Stimulated activated CD8-positive, alpha-beta memory T cell treated with anti-CD3 and anti-CD28 coated beads, Interleukin-12 subunit alpha, Interleukin-12 subunit beta, amount 100 ng/mL, for 4 hours (primary cell): ENCODE results near the gene TRPC4.
"Not testable (repeated sequence)": the region's sequence is repeated elsewhere in the genome, so short reads cannot be mapped to it uniquely, and the experiment has no call there.

Experiments
- DNase-seq: peaks from one replicate; pipeline ENCODE4 v3.0.0-alpha.2; 2020; ENCODE audit warnings: low read depth

Gene TRPC4

DNA sequence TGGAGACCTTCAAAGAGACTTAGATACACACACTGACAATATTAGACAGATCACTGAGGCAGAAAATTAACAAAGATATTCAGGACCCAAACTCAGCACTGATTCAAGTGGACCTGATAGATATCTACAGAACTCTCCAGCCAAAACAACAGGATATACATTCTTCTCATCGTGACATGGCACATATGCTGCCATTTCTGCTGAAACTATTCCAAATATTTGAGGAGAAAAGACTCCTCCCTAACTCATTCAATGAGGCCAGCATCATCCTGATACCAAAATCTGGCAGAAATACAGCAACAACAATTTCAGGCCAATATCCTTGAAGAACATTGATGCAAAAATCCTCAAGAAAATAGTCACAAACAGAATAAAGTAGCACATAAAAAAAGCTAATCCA is 53.3 kb downstream of the TRPC4 start:
- no peak for DNase-seq

DNA sequence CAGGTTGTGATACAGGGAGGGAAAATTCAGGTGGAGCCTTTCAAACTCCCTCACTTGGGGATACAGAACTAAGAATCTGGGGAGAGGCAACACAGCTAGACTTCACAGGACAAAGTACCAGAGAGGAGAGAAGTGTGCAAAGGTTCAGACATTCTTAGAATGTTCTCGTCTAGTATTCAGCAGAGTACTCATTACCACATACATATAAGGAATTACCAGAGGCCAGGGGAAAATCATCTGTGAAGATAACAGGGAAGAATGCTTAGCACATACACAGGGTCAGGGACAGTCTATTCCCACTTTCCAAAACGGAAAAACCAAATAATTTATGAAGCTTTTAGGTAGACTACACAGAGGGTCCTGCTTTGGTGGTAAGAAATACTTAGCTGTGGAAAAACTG is 58.1 kb downstream of the TRPC4 start:
- no peak for DNase-seq

DNA sequence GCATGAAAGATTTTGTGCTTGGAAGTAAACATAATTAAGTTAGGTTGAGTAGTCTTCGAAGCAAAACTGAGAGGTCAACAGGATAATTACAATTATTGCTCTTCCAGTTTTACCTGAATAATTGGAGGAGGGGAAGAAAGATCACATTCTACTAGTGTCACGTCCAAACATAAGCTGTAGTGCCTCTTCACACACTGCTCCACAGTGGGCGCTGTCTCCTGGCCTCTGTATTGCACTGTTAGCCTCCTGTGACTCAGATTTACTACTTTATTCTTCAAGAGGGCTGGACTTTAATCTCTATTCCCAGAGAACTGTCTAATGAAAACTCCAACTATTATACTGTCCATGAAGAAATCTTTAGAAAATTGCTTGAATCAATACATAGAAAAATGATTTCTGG is 62.9 kb downstream of the TRPC4 start:
- no peak for DNase-seq

DNA sequence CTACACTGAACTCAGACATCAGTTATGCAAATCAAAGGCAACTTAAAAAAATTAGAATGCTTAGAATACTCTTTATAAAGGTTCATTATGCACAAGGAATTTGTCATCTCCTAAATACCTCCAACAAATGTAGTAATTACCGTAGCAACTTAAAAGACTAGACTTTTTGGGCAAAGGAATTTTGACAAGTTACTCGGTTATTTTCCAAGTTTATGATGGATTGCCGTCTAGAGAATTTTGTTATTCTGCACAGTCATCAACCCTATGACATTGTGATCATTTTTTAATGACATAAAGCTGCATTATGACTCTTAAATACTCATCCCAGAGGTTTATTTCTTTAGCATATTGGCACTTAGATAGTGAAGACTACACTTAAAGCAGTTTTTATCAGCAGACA is 71.9 kb downstream of the TRPC4 start:
- no peak for DNase-seq

DNA sequence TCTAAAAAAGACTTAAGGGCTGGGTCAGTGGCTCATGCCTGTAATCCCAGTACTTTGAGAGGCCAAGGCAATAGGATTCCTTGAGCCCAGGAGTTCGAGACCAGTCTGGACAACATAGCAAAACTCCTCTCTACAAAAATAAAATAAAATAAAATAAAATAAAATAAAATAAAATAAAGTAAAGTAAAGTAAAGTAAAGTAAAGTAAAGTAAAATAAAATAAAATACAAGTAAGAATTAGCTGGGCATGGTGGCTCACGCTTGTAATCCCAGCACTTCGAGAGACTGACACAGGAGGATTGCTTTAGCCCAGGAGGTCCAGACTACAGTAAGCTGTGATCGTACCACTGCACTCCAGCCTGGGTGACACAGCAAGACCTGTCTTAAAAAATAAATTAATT is 72.8 kb downstream of the TRPC4 start:
- not testable (repeated sequence) for DNase-seq

DNA sequence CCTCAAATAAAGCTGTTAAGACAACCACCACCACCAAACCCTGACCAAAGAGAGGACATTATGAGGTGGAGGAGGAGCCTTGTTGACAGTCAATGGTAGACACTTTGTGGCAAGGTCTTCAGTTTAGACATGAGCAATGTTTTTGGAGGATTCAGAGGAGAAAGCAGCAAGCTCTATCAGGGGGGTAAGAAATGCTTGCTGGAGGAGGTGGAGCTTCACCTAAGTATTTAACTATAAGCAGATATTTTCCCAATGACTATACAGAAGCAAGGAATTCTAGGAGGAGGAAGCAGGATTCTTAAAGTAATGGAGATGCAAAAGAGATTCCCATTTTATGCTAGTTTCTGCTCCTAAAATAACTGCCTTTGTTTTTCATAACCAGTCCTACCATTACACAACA is 74.2 kb downstream of the TRPC4 start:
- DNase-seq = no peak

DNA sequence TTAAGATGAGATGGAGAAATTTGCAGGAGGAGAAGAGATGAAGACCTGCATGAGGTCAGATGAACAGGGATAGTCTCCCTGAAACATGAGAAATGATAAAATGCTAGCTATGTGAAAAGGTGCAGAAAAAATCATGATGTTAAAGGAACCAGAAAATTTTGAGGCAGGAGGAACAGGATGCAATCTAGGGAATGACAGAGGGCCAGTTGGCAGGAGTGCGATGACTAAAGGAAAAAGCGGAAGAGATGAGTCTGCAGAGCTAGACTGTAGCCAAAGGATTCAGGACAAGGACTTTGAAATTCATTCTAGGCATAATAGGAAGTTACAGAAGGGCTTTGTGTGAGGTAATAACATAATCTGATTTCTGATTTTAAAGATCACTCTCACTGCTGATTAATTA is 77.9 kb downstream of the TRPC4 start:
- DNase-seq = no peak

DNA sequence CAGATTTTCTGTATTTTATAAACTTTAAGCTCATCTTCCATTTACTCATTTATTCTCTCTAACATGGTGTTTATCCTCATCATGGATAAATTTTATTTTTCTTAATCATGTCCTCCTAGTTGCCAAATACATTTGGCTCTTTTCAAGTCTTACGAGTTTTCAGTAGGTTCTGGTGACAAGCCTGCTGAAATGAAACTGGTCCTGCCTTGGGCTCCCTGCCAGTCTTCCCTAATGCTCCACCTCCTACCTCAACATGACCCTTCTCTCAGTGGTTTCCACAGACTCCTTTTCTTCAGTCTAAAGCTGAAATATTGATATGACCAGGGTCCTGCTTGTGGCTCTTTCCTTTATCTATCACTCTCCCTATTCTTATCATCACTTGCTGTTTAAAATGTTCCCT is 81.2 kb downstream of the TRPC4 start:
- DNase-seq = no peak

DNA sequence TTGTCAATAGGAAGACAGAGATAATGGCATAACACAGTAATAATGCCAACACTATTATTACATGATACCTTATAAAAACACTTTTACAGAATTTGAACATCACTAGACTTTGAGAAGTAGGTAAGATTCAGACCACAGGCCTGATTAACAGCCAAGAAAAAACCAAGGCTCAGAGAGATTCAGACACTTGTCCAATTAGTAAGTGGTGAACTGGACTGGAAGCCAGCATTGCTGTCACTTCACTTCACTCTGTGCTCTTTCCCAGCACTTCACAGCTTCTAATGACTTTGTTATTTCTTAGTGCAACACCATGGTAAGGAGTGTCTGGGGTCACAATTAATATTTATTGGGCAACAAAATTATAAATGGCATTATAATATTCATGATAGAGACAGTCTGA is 91.9 kb downstream of the TRPC4 start:
- DNase-seq = no peak

DNA sequence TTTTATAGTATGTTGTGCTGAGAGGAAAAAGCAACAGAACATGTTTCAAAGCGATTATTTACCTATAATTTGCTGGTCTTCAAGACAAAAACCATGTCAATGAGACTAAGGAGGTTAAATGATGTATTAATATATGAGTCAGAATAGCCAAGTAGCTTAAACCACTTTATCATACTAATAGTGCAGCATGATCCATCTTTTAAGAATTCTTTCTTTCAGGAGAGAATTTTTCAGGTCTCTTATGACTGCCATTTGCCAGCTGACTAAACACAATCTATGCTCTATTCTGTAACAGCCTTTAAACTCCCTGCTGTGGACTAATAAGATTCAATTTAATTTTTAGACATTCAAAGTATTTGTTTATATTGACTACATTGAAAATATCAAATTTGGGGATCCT is 93.7 kb downstream of the TRPC4 start:
- DNase-seq = no peak

DNA sequence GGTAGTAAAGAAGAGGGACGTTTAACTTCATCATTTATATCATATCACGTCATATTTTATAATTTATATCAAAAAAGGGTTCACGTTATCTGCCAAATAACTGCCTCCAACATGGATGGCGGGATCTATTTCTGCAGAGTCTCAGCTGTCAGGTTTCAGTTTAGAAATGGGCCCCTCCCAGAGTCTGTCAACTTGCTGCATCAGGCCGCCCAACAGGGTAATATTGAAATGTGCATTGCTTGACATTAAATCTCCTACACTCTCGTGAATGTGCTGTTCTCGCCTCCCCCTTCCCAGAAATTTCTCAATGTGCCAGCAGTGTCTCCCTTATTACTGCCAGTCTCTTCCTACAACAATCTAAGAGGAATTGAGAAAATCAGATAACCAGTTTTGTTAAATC is 96.9 kb downstream of the TRPC4 start:
- no peak for DNase-seq

DNA sequence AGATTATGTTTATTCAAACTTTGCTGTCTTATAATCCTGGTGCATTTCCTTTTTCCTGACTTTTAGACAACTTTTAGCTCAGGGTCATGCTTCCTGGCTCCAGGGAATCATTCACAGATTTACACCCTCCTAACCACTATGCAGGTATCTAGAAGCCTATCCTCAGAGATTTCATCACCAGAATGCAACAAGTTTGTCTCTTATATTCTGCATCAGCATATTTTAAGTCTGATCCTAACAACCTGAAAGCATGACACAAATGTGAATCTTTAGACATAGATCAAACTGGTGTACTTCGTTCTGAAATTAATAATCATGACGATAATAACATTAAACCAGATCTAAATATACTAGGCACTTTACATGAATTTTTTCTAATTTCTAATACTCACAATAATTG is 100.0 kb downstream of the TRPC4 start:
- no peak for DNase-seq

DNA sequence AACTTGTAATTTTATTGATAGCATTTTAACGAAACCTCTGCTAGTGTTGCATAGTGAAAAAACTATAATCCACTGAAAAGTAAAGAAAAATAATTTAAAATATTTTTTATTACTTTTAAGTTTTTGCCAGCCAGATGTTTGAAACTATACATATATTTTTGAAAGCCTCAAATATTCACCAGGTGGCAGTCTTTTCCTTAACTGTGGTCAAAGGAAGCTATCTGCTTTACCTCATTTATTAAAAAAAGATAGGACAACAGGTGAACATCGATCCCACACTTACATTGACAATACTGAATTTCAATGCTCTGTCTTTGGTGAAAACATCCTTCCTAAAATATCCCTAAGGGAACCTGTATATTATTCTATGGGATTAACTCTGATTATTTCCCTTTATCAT is 100.5 kb downstream of the TRPC4 start:
- no peak for DNase-seq

DNA sequence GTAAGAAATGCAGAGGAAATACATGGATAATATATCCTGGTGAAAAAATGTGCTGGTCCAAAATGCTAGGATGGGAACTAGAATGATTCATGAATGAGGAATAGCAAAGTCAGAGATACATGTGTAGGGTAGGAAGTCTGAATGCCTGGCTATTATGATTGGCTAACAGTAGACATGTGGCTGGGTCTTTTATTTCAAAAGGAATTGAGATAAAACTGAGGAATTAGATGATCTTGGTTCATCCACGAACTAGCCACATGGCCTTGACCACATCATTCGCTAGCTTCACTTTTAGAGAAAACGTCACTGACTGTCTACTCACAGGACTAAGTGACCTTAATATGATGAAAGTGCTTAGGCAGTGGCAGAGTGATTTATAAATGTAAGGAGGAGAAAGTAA is 103.1 kb downstream of the TRPC4 start:
- DNase-seq = no peak

DNA sequence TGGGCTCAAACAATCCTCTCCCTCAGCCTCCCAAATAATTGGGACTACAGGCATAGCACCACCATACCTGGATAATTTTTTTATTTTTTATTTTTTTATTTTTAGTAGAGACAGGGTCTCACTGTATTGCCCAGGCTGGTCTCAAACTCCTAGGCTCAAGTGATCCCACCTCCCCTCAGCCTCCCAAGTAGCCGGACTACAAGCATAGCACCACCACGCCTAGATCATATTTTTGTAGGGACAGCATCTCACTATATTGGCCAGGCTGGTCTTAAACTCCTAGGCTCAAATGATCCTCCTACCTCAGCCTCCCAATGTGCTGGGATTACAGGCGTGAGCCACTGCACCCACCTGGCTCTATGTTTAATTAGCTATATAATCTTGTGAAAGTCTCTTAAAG is 114.2 kb downstream of the TRPC4 start:
- no peak for DNase-seq

DNA sequence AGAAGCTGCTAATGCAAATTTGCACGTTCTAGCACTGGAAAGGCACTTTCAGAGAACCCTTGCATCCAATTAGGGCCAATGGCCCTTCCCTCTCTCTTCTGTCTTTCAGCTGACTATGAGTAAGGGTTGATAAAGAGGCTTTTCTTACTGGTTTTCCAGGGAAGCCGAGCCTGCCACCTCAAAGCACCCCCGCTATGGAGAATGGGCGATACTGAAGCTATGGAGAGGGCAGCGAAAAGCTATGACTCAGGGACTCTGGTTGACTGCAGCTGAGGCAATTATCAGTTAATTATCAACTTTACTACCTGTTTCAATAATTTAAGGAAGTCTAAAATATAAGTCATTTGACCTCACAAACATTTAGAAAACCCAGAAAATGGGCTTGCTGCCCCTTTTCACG is 115.8 kb downstream of the TRPC4 start:
- no peak for DNase-seq

DNA sequence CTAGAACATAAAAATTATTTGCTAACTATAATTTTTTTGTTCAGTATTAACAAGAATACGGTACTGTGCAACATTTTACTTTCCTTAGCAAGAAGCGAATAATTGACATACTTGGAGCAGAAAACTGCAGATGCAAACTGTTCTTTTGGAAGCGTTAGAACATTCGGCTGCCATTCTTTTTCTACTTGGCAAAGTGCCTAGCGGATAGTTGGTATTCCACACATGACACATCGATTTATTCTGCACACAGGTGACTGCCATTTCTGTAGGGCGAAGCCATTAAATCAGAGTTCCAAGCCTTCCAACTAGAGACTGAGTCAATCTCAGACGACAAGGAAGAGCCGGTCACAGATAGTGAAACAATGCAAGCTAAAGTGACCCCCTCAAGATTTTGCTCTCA is 117.4 kb downstream of the TRPC4 start:
- DNase-seq = no peak

DNA sequence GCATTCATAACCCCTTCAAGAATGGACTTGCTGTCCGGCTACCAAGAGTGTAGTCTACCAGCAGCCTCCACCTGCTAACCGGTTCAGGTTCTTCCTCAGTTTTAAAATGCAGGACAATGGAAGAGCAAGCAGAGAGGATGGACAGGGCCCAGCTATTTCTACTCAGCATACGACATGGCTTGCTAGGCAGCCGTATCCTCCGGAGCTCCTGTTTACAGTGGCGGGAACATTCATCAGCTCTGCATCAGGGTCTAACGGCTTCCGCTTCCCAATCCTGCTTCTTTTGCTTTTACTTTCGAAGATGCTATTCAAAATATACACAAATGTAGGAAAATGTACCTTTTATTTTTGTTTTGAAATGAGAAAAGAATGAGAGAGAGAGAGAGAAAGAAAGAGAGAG is 118.5 kb downstream of the TRPC4 start:
- no peak for DNase-seq

DNA sequence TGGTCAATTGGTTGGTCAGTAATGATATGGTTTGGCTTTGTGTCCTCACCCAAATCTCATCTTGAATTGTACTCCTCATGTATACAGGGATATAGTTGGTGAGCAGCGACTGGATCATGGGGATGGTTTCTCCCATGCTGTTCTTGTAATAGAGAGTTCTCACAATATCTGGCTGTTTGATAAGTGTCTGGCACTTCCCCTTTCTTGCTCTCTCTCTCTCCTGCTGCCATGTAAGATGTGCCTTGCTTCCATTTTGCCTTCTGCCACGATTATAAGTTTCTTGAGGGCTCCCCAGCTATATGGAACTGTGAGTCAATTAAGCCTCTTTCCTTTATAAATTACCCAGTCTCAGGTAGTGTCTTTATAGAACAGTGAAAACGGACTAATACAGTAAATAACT is 120.7 kb downstream of the TRPC4 start:
- no peak for DNase-seq

DNA sequence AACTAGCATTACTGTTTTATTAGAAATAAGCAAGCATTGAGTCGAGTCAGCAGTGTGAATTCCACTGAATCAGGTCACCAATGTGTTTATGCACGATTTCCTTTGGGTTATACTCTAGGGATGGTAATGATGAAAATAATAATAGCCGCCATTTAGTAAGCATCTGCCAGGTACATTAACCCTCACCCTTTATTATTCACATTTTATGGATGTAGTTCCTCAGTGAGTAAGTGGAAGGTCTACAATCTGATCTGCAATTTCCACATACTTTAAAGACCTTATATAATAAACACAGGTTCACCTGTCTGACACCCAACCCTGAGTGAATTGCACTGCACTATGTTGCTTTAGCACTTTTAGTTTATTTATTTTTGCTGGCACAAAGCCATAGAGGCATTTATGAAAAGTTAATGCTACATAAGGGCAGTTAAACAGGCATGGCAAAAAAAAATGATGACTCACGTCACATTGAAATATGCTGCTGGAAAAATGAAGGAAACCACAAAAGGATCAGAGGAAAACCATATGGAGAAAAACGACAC is 122.4 kb downstream of the TRPC4 start:
- DNase-seq = no peak

DNA sequence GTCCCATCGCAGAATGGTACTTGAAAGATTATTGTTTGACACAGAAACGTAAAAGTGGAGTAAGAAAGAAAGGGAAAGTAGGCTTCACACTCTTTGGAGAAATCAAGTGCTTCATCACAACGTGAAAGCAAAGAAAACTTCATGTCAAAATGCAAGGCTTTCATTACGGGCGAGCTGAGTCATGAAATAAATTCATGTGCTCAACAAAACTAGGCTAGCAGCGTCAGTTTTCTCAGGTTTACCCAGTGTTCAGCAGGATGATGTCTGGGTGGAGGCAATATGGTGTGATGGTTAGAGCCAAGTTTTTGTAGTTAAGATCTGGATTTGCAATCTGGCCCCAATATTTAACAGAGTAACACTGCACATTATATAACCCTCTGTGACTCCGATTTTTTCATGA is 128.0 kb downstream of the TRPC4 start:
- DNase-seq = no peak

DNA sequence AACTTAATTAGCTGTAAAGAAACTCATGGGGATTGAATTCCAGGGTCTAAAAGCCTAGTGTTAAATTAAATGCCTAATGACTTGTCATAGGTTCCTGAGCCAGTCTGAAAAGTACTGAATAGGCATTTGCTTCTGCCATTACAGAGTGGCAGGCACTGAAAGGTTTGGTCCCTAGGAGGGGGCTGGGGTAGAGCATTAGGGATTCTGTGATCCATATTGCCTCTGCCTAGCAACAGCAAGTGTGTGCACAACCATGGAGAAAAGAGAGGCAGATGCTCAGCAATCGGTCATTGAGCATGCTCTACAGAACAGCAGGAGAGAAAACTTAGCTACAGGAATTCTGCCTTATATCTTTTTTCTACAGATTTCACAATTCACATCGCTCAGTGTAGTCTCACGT is 133.5 kb downstream of the TRPC4 start:
- no peak for DNase-seq

DNA sequence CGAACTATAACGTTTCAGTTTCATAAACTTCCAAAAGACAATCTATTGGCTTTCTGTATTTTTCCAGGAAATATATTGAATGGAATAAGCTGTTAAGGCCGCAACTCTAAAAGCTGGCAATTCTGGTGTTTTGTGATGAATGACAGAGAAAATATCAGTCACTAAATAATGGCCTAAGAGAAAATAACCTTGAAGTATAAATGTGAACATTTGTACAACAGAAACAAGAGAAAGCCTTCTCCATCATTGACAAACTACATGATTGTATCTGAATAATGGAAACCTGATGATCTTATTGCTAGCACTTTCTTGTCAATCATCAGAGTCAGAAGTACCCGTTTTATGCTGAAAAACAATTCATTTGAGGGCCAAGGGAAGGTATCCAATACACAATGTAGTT is 134.3 kb downstream of the TRPC4 start:
- no peak for DNase-seq

DNA sequence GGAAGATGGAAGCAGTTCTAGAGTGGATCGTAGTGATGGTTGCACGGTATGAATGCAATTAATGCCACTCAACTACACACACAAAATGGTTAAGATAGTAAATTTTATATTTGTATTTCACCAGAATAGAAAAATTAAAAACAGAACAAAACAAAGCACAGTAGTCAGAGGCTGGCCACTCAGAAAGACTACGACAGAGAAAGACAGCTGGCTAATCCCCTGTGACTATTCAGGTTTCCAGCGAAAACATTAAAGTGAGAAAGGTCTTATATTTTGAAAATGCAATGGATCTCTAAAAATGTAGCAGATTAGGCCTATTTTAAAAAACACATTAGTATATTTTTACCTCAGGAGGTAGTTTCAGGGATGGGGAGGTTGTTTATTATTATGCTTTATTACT is 139.7 kb downstream of the TRPC4 start:
- no peak for DNase-seq
